Hematopoietic multipotent progenitor cell (in vitro differentiated cells): ENCODE results near the gene LYVE1. TPM values are rescaled to one million over a fixed set of nuclear protein-coding genes. Genes with fewer than 3 reads are reported as not detected.

Source experiments
- DNase-seq, 3 donors: peaks; one replicate each; pipeline ENCODE4 v3.0.0-alpha.2; 2011 to 2015; ENCODE audit warnings: low read depth in 2 of 3, low spot score in 2 of 3
- total RNA-seq: library from RNA; depleted of rRNA; stranded (reverse); fragments of >200 nt; gene quantifications from one replicate; pipeline ENCODE4 v1.2.3, GENCODE V29; 2012

The LYVE1 gene
- total RNA-seq, 1 donor, result not detected

GRCh38 chr11:10561947-10562346 is 6.5 kb downstream of the LYVE1 start:
- no peak for DNase-seq

GRCh38 chr11:10561043-10561818 is 7.2 kb downstream of the LYVE1 start:
- DNase-seq, result no peak

GRCh38 chr11:10558288-10558687 is 10.2 kb downstream of the LYVE1 start:
- no peak for DNase-seq

GRCh38 chr11:10556590-10556989 is 11.9 kb downstream of the LYVE1 start:
- DNase-seq, result no peak

- no peak for DNase-seq
Measured at GRCh38 chr11:10551845-10552352, 16.6 kb downstream of the LYVE1 start.

GRCh38 chr11:10551290-10551592 is 17.2 kb downstream of the LYVE1 start:
- no peak for DNase-seq

GRCh38 chr11:10550503-10551289 is 17.8 kb downstream of the LYVE1 start:
- DNase-seq, result no peak

GRCh38 chr11:10544491-10545465 is 23.7 kb downstream of the LYVE1 start:
- peak in 2 of 3 donors; percentile 43 to 81 for DNase-seq

- no peak for DNase-seq
Measured at GRCh38 chr11:10543782-10544181, 24.7 kb downstream of the LYVE1 start.

- DNase-seq, result no peak
Measured at GRCh38 chr11:10542776-10543175, 25.7 kb downstream of the LYVE1 start.

- no peak for DNase-seq
Measured at GRCh38 chr11:10541561-10541930, 26.9 kb downstream of the LYVE1 start.

GRCh38 chr11:10540915-10541560 is 27.4 kb downstream of the LYVE1 start, which contains the start of gene RNF141:
Gene RNF141 (minus strand): TSS chr11:10541187. CDS start chr11:10534158, 7,029 bp downstream.
- DNase-seq, result peak; percentile 83 to 93 (median 93)

- peak in 2 of 3 donors; percentile 13 to 17 for DNase-seq
Measured at GRCh38 chr11:10540546-10540914, 27.9 kb downstream of the LYVE1 start.

- no peak for DNase-seq
Measured at GRCh38 chr11:10539339-10539738, 29.1 kb downstream of the LYVE1 start.

- DNase-seq, result no peak
Measured at GRCh38 chr11:10538924-10539323, 29.5 kb downstream of the LYVE1 start.

GRCh38 chr11:10537600-10537999 is 30.9 kb downstream of the LYVE1 start:
- DNase-seq, result no peak

GRCh38 chr11:10534316-10534715 is 34.1 kb downstream of the LYVE1 start:
- peak in 2 of 3 donors; percentile 35 to 66 for DNase-seq

GRCh38 chr11:10533323-10533722 is 35.1 kb downstream of the LYVE1 start:
- DNase-seq, result no peak

- no peak for DNase-seq
Measured at GRCh38 chr11:10532526-10532925, 35.9 kb downstream of the LYVE1 start.

- no peak for DNase-seq
Measured at GRCh38 chr11:10529279-10529678, 39.2 kb downstream of the LYVE1 start.
